ENCODE data around the gene NAA50.

DNA sequence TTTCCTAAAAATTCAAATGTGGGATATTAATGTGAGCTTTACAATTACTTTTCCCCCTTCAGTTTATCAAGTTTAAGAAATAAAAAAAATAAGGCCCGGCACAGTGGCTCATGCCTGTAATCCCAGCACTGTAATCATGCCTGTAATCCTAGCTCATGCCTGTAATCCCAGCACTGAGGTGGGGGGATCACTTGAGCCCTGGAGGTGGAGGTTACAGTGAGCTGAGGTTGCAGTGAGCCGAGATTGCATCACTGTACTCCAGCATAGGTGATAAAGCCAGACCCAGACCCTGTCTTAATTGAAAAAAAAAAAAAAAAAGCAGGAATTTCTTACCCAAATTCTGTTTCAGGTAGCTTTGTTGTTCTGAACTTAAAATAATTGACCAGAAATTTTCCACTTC, 18.6 kb upstream of the NAA50 start:
- TF ChIP-seq RCOR1 (IDR thresholded peaks at IDR 0.05; ENCODE audit: low read length) (no peak), EP300 (IDR thresholded peaks at IDR 0.05; ENCODE audit: borderline replicate concordance in 1 of 2, low read depth in 1 of 2, low read length in 1 of 2) (no peak), RAD21 (IDR thresholded peaks at IDR 0.05; ENCODE audit: low read length) (no peak), EZH2phosphoT487 (IDR thresholded peaks at IDR 0.05; ENCODE audit: borderline replicate concordance, low read depth) (no peak), YY1 (IDR thresholded peaks at IDR 0.05; ENCODE audit: low read depth) (no peak), USF1 (IDR thresholded peaks at IDR 0.05; ENCODE audit: borderline replicate concordance, low read depth) (no peak), TEAD4 (IDR thresholded peaks at IDR 0.05; ENCODE audit: borderline replicate concordance, insufficient read depth) (no peak)
- TF ChIP-seq, protein P1, sequence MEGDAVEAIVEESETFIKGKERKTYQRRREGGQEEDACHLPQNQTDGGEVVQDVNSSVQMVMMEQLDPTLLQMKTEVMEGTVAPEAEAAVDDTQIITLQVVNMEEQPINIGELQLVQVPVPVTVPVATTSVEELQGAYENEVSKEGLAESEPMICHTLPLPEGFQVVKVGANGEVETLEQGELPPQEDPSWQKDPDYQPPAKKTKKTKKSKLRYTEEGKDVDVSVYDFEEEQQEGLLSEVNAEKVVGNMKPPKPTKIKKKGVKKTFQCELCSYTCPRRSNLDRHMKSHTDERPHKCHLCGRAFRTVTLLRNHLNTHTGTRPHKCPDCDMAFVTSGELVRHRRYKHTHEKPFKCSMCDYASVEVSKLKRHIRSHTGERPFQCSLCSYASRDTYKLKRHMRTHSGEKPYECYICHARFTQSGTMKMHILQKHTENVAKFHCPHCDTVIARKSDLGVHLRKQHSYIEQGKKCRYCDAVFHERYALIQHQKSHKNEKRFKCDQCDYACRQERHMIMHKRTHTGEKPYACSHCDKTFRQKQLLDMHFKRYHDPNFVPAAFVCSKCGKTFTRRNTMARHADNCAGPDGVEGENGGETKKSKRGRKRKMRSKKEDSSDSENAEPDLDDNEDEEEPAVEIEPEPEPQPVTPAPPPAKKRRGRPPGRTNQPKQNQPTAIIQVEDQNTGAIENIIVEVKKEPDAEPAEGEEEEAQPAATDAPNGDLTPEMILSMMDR (IDR thresholded peaks at IDR 0.05), result no peak
- TF ChIP-seq, protein P2, sequence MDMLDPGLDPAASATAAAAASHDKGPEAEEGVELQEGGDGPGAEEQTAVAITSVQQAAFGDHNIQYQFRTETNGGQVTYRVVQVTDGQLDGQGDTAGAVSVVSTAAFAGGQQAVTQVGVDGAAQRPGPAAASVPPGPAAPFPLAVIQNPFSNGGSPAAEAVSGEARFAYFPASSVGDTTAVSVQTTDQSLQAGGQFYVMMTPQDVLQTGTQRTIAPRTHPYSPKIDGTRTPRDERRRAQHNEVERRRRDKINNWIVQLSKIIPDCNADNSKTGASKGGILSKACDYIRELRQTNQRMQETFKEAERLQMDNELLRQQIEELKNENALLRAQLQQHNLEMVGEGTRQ (IDR thresholded peaks at IDR 0.05; ENCODE audit: borderline replicate concordance, low read depth, low read length), result no peak
